ENCODE results near the gene NDUFA13.

The NDUFA13 gene

DNA sequence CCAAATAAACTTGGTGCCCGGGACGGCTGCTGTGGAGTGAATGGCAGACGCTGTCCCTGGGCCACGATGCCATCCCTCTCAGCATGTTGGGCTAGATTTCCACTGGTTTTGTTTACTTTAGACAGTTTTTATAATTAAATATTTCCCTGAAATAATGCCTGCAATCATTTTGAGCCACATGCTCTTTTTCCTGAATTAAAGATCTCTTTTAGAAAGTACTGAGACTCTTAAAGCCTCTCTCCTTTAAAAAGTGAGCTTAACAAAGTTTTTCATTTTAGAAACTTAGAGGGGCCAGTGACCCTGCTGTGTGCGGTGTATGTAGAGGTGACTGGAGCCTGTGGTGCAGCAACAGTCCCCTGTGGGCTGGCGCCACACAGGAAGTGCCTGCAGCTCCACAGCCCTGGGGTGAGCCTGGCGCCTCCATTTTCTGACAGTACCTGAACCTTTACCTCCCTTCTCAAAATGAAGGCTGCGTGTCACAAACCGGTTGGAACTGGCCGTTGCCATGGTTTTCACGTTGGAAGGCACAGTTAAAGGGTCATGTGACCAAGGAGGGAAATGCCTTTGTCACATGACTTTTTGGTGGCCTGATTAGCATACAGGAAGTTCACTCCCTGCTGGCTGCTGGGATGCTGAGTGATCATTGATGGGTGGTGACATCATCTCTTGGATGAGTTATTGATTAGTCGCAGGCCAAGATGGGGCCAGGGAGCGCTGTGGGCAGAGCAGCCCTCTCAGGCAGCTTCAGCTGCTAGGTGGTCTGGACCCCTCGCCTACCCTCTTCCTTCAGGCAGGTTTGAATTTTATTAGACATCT, 26.9 kb upstream of the NDUFA13 start:
- peak in 42 of 56 donors; percentile 5 to 85 (median 47) for DNase-seq

DNA sequence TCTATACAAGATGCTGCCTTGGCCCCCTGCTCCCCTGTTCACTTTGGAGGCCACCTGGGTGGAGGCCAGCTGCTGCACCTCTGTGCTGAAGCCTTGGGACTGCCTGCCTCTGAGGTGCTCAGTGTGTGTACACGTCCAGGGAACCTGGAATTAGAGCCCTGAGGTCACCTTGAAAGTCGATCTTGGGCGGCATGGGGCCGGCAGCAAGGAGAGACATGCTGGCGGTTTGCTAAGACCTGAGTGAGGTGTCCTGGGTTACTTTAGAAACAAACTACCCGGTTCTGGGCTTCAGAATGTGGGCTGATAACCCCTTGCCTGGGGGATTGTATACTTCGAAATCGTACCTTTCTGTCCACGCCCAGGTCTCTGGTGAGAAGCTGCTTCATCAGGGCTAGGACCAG, 26.2 kb upstream of the NDUFA13 start:
- no peak for DNase-seq

GRCh38 chr19:19490214-19490968, 25.6 kb upstream of the NDUFA13 start:
- peak in 51 of 56 donors; percentile 5 to 89 (median 59) for DNase-seq

DNA sequence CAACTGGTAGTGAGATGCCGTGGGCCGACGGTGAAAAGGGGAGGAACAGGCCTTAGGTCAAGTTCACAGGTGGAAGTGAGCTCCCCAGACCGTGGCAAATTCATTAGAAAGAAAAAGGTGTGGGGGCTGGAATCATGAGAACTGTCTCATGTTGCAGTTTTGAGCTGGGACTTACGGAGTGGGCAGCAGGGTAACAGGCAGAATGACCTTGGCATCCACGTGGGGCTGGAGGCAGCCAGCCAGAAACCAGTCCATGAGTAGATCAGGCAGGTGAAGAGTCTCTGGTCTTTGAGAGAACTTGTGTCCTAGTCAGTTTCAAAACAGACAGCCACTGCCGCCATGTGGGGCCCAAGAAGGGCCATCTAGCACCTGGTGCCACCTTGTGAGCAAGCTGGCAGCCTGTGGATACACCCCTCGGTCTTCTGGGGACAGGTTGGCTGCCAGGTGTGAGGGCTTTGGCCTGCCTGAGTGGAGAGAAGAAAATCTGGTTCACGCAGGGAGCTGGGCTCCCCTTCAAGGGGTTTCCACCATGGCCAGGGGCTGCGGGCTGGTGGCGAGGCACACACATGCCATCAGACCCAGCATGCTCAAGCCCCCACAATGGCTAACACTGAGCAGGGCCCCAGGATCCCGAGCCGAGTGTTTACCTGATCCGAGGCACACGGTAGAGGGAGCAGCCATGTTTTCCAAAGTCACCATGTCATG, 24.6 kb upstream of the NDUFA13 start:
- DNase-seq, result no peak

DNA sequence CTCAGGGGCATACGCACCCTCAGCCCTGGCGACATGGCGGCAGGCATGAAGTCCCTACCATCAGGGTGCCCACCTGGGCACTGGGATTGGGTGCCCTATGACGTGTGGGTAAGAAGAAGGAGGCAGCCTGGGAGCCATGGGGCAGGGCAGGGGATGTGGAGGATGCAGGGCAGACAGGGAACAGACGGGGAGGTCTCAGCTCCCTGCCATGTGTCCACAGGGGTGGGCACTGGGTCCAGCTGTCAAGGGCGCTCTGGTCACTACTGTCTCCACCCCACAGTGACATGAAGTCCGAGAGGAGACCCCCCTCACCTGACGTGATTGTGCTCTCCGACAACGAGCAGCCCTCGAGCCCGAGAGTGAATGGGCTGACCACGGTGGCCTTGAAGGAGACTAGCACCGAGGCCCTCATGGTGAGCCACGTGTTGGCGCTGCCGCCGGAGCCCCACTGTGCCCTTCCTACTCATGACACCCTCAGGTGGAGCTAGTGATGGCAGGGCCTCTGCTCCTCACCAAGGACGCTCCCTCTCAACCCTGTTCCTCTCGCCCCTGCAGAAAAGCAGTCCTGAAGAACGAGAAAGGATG, 23.9 kb upstream of the NDUFA13 start:
- DNase-seq, result no peak

GRCh38 chr19:19493841-19494546, 22.0 kb upstream of the NDUFA13 start:
- DNase-seq, result peak in 9 of 56 donors; percentile 6 to 54 (median 16)

GRCh38 chr19:19495614-19496603, 20.1 kb upstream of the NDUFA13 start:
- no peak for DNase-seq

DNA sequence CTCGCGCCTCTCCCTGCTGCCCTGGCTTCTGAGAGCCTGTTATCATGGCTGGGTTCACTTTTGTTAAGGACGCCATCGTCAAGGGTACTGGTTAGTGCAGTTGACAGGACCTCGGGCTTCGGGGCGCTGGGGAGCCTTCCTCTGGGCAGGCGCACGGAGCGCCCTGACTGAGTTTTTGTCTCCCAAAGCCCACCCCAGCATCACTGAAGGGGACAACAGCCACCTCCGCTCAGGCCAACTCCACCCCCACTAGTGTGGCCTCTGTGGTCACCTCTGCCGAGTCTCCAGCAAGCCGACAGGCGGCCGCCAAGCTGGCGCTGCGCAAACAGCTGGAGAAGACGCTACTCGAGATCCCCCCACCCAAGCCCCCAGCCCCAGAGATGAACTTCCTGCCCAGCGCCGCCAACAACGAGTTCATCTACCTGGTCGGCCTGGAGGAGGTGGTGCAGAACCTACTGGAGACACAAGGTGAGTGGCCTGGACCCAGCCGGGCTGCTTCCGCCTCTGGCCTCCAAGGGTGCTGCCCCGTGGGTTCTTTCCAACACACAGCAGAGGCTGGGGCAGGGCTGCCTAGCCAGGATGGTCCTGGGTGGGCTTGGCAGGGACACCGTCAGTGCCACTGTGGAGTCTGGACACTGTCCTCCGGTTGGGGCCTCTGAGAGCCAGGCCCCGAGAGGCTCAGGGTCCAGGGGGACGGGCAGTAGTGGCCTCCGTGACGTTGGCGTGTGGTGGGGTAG, 17.6 kb upstream of the NDUFA13 start:
- DNase-seq, result no peak

DNA sequence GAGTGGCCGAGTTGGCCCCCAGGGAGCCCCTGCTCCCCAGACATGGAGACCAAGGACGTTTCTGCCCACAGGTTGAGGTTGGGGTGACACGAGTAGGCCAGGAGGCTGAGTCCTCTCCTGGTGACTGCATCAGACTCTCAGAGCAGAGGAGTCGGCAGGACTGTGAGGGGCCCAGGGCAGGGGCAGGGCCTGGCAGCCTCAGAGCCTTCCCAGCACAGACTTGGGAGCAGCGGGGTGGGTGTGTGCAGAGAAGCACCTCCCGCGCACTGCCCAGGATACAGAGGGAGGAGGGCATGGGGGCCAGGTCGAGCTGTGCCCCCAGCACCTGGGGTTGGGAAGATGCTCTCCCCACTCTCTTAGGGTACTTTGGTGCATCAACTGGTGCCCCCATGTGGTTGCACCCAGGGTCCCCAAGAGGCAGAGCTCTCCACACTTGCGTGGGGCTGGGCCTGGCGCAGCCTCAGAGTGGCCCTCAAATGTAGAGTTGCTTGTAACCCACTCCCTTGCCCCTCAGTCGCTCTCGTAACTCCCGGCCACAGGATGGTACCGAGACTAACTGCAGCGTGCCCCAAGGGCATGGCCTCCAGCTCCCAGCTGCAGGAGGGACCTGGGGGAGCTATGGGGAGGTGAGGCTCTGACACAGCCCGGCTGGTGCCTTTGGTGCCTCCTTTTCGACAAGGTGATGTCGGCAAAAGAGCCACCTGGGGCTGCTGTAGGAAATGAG, 16.6 kb upstream of the NDUFA13 start:
- no peak for DNase-seq

DNA sequence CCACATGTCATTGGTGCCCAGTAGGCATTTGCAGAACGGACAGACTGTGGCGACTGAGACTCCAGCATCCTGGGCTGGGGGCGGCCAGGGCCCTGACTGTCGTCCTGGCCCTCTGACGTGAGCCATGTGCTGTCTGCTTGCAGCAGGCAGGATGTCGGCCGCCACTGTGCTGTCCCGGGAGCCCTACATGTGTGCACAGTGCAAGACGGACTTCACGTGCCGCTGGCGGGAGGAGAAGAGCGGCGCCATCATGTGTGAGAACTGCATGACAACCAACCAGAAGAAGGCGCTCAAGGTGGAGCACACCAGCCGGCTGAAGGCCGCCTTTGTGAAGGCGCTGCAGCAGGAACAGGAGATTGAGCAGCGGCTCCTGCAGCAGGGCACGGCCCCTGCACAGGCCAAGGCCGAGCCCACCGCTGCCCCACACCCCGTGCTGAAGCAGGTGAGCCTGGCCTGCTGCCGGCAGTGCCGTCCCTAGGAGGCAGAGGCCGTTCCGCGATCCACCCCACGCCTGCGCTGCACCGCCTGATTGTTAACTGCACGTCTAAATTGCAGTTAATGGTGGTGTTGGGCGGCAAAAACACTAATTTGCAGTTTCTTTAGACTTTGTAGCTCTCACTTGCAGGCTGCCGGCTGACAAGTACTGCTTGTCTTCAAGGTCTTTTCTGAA, 14.9 kb upstream of the NDUFA13 start:
- DNase-seq, result no peak

GRCh38 chr19:19501798-19502197, 14.2 kb upstream of the NDUFA13 start:
- no peak for DNase-seq

DNA sequence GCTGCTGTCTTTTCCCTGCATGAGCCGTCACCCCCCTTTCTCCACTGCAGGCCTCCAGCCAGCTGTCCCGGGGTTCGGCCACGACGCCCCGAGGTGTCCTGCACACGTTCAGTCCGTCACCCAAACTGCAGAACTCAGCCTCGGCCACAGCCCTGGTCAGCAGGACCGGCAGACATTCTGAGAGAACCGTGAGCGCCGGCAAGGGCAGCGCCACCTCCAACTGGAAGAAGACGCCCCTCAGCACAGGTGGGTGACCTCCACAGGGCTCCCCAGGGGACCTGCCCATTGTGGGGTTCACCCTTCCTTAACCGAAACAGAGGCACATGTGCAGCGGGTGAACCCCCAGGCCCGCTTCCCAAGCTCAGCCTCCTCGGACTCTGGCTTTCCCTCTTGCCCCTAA, 13.7 kb upstream of the NDUFA13 start:
- no peak for DNase-seq

- DNase-seq, result no peak
Measured at GRCh38 chr19:19502808-19503602, 13.0 kb upstream of the NDUFA13 start.

DNA sequence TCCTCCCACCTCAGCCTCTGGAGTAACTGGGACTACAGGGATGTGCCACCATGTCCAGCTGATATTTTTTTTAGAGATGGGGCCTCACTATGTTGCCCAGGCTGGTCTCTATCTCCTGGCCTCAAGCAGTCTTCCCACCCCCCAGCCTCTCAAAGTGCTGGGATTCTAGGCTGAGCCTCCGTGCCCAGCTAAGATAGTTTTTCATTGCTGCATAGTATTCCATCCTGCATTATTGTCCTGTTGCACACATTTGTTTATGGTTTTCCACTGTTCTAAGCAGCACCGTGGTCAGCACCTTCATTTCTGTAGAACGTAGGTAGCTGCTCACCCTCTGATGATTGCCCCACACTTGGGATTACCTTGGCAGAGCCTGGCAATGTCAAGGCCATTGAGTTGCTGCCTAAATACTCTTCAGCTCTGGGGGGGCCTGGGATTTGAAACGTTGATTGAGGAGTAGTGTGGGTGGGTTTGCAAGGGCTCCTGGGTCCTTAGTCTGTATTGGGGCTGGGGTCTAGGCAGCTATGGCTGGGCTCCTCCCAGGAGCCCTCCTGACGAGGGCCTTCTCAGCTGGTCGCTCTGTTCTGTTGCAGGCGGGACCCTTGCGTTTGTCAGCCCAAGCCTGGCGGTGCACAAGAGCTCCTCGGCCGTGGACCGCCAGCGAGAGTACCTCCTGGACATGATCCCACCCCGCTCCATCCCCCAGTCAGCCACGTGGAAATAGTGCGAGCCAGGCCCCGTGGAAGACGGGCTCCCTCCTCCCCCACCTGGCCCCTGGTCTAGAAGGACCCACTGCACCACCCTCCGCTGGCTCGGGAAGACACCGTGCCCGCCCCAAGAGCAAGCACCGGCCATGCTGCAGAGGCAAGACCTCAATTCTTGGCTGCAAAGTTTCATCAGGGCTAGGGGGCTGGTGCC, 11.0 kb upstream of the NDUFA13 start:
- no peak for DNase-seq

GRCh38 chr19:19505669-19506326, 10.2 kb upstream of the NDUFA13 start:
- peak in 1 of 56 donors; percentile 22 for DNase-seq

Measured in amygdala (tissue), 56 donors.